HG02610 (cell line): ENCODE measurements around the gene PRKCB.
"Not testable (repeated sequence)": the region's sequence is repeated elsewhere in the genome, so short reads cannot be mapped to it uniquely, and the experiment has no call there.

ENCODE experiments used
- ATAC-seq: cut with Tn5 transposase; IDR thresholded peaks from one replicate; pipeline ENCODE4 v1.9.1; 2021; ENCODE audit warnings: mild to moderate bottlenecking, moderate library complexity; ENCODE audit not compliant: unreplicated experiment

PRKCB gene

DNA sequence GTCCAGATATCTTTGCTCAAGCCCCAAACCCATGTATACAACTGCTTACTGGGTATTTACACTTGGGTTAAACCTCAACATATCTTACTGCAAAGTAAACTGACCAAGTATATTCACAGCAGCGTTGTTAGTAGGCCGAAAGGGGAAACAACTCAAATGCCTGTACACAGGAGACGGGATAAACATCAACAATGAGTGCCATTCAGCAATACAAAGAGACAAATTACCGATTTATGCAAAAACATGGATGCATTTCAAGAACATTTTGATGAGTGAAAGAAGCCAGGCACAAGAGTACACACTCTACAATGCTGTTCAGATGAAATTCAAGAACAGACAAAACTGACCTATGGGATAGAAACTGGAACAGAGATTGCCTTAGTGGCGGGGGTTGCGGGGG is 284.0 kb downstream of the PRKCB start:
- ATAC-seq, result no peak

- no peak for ATAC-seq
Measured at GRCh38 chr16:24123275-24123674, 287.5 kb downstream of the PRKCB start.

DNA sequence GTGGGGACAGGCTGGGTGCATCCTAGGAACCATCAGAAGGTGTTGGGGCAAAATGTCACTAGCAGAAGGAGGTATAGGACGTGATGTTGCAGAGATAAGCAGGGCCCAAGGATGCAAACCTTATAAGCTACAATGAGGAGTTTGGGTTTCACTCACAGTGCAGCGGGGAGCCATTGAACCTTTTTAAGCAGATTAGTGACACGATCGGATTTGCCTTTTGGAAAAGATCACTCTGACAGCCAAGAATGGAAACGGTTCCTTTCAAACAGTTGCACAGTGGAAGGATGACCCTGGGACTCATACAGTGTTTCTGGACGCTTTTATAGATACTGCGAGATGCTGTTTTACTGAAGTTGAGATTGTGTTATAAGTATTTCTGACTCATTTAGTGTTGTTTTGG is 288.5 kb downstream of the PRKCB start:
- no peak for ATAC-seq

DNA sequence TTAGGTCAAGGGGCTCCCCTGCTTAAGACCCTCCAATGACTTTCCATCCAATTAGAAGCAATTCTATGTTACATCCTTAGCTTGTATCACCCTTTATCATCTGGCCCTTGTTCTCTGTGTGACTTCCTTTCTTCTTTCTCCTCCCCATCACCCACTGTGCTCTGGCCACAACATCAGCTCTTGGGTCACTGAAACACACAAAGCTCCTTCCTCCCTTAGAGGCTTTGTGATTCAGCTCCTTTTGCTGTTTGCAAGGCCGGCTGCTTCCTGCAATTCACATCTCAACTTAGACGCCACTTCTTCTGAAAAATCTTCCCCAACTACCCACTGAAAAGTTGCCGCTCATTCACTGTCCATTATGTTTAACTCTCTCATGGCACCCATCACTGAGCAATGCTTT is 289.4 kb downstream of the PRKCB start:
- ATAC-seq, result no peak

DNA sequence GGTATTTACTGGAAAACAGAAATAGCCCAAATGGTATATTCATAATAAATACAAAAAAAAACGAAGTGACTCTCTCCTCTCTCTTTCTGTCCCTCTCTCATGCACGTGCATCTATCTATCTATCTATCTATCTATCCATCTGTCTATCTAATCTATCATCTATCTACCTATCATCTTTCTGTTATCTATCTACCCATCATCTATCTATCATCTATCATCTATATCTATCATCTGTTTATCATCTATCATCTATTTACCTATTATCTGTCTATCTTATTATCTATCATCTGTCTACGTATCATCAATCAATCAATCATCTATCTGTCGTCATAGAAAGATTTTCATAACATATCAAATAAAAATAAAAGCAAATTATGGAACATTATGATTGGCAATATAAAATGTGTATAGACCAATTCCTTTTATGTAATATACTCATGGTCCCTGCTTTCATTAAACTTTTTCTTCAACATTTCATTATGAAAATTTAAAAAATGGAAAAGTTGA is 293.7 kb downstream of the PRKCB start:
- no peak for ATAC-seq

DNA sequence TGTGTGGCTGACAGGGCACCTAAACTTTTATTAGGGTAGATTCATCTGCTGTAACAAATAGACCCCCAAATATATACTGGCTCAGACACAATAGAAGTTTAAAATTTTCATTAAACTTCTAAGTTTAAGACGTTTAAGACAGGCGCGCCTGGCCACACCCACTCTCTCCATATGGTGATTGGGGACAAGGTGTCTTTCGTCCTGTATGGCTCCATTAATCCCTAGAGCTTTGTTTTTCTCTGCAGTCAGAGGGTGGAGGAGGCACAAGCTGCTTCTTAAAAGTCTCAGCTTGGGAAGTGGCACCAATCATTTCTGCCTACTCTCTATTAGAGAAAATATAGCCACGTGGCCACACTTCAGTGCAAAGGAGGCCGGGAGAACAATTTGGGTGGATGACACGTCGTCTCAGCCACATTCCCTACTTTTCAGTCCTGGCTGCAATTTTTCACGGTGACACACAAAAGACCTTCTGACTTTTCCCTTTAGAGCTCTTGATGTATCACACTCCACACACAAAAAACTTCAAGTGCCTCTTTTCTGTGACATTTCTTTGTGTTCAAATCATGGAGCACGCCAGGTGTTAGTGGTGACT is 294.8 kb downstream of the PRKCB start:
- no peak for ATAC-seq

DNA sequence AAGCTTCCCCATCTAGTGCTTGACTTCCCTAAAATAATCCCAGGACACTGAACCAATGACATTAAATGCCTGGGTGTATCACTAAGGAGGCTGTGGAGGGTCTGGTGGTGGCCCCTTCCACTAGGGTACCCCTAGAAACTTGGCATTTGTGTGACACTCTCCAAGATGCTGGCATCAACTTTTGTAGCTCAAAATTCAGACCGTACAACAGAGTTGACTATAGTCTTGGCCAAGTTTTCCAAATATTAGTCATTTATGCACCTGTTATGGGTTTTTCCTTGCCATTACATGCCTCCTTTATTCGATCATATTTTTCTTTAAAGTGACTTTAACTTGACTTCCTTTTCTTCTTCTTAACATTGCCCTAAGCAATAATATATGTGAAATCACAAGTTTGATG is 295.5 kb downstream of the PRKCB start:
- no peak for ATAC-seq

GRCh38 chr16:24132048-24132796 is 296.4 kb downstream of the PRKCB start:
- ATAC-seq, result no peak

- ATAC-seq, result no peak
Measured at GRCh38 chr16:24132797-24133155, 297.0 kb downstream of the PRKCB start.

GRCh38 chr16:24135624-24136565 is 300.1 kb downstream of the PRKCB start:
- no peak for ATAC-seq

GRCh38 chr16:24138024-24138423 is 302.2 kb downstream of the PRKCB start:
- no peak for ATAC-seq

- ATAC-seq, result no peak
Measured at GRCh38 chr16:24138575-24138974, 302.8 kb downstream of the PRKCB start.

DNA sequence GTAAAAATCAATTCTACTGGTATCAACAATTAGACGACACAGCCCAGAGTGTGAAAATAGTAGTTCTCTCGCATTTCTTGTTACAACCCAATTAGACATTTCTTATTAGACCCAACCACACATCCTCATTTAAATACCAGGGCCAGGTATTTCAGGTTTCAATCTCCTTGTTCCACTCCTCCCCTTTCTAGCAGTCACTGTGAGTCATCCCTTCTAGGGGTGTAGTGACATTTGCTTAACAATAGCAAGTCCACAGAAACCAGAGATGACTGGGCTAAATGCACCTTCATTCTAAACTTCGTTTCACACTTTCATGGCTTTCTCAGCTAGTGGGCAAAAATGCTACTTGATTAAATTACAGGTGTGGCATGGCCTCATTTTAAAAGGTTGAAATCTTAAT is 303.5 kb downstream of the PRKCB start:
- no peak for ATAC-seq

- ATAC-seq, result no peak
Measured at GRCh38 chr16:24140730-24141129, 304.9 kb downstream of the PRKCB start.

DNA sequence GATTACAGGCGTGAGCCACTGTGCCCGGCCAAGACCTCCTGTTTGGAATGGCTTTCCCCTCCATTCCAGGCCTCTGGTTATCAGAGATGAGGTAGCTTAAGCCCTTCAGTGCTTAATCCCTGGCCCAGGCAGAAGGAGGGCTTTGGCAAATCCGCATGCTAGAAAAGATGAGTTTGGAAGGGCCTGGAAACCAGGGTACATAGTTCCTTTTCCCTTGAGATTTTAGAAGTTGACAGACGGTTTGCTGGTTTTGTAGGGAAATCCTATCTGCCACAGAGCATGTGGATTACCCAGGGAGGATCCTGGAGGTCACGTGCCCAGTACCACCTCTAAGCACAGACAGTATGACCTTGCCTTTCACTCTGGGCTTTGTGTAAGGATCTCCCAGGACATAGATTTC is 305.7 kb downstream of the PRKCB start:
- ATAC-seq, result no peak

DNA sequence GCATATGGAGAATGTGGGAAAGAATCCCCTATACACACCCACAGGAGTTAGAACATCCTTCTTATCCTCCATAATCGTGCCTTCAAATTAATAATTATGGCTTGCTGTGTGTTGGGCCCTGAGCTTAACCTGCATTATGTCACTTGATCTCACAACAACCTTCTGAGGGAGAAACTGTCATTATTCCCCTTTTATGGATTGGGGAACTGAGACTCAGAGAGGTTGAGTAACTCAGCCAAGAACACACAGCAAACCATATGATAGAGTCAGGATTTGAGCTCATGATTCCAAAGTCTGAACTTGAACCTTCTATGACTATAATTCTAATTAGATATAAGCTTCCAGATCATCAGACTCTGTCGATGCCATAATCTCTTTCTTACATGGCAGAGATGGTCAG is 306.1 kb downstream of the PRKCB start:
- ATAC-seq, result no peak

DNA sequence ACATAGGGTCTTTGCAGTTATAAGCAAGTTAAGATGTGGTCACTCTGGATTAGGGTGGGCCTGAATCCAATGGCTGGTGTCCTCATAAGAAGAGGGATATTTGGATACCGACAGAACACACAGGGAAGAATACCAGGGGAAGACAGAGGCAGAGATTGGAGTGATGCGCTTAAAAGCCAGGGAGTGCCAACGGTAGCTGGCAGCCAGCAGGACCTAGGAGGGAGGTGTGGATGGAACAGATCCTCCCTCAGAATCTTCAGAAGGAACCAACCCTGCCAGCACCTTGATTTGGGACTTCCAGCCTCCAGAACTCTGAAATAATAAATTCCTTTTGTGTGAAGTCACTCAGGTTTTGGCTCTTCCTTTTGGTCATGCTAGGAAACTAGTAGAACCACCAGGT is 310.1 kb downstream of the PRKCB start:
- no peak for ATAC-seq

DNA sequence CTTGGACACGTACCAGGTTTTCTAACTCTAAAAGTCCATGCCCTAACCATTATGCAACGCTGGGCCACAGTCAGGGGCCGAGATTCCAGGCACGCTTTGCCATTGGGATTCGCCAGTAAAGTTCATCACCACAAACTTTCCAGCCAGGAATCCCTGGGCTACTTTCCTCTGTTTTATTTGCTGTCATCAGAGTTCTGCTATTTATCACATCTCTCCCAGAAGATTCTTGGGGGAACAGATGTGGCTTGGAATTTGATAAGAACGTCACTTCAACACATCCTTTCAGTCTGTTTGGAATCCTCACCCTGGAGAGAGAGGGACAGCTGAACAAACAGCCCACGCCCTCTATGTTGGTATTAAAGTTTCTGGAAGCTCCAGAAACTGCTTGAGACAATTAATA is 310.7 kb downstream of the PRKCB start:
- ATAC-seq, result no peak

DNA sequence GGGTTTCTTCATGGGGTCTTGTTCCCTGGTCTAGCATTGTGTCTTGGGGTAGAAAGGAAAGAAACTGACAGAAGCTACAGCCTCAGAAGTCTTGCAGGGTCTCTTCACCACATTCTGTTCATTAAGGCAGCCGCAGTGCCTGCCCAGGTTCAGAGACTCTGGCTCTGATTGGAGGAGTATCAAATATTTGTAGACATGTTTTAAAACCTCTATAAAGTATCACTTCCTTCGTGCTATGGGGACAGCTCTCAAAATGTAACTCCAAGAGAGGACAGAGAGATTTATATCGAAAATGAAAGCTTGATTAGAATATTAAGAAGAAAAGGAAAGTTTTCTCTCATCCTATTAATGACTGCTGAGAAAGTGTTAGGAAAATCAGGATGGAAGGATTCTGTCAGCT is 313.3 kb downstream of the PRKCB start:
- ATAC-seq, result no peak

GRCh38 chr16:24150282-24150681 is 314.5 kb downstream of the PRKCB start:
- no peak for ATAC-seq

GRCh38 chr16:24151482-24151939 is 315.7 kb downstream of the PRKCB start:
- ATAC-seq, result no peak

DNA sequence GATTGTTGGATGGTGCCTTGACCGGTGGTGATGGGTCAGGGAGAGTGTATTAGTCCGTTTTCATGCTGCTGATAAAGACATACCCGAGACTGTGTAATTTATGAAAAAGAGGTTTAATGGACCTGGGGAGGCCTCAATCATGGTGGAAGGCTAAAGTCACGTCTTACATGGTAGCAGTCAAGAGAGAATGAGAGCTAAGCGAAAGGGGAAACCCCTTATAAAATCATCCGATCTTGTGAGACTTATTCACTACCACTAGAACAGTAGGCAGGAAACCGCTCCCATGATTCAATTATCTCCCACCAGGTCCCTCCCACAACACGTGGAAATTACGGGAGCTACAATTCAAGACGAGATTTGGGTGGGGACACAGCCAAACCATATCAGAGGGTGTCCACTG is 316.3 kb downstream of the PRKCB start:
- ATAC-seq, result not testable (repeated sequence)
